HepG2 (cell line): ENCODE results near the gene PRSS21. TPM values are rescaled to one million over a fixed set of nuclear protein-coding genes. Genes with fewer than 3 reads are reported as not detected.

ENCODE experiments used
- ATAC-seq: fragments of 200-7000 bp; cut with Tn5 transposase; 3 replicates; pipeline ENCODE4 v1.9.1; 2020; ENCODE audit warnings: mild to moderate bottlenecking, moderate library complexity
- Bru-seq: library from RNA; stranded (reverse); fragments of 400-500 nt; gene quantifications from one replicate; lab custom pipeline; 2021; lab: Mats Ljungman, UMichigan
- BruChase-seq, 2 experiments: library from RNA; stranded (reverse); fragments of 400-500 nt; gene quantifications; one replicate each; lab custom pipeline; 2021; lab: Mats Ljungman, UMichigan
- BruUV-seq: library from RNA; stranded (reverse); fragments of 400-500 nt; replicated peaks from 2 replicates; lab custom pipeline; 2021; lab: Mats Ljungman, UMichigan
- CTCF ChIA-PET: fragments of 300-600 bp; formaldehyde crosslinking; extraction: SDS; loops from one replicate; lab custom pipeline; 2021; ENCODE audit warnings: low total read pairs, inconsistent platforms, low intra/inter-chr PET ratio; lab: Yijun Ruan, JAX
- POLR2A ChIA-PET: fragments of 350-600 bp; sonication (Branson Sonifier 250); formaldehyde crosslinking; loops from one replicate; lab custom pipeline; 2020; ENCODE audit warnings: antibody characterized with exemption, inconsistent platforms; lab: Yijun Ruan, JAX
- DNase-seq: peaks from one replicate; pipeline ENCODE4 v3.0.0-alpha.2; 2015; ENCODE audit warnings: low spot score
- FAIRE-seq: peaks from 3 replicates; lab custom pipeline; 2011; peaks lifted over from hg19 to GRCh38; lab: Jason Lieb, UNC
- H2AFZ ChIP-seq: one replicate; pipeline ENCODE4 v1.6.1; 2011; ENCODE audit warnings: low read length, inconsistent platforms
- H3K27ac ChIP-seq: fragments of 300-600 bp; 3 replicates; pipeline ENCODE4 v1.8.0; 2011; ENCODE audit warnings: mixed run types, mild to moderate bottlenecking, mixed read lengths, low read length, inconsistent platforms; ENCODE audit not compliant: insufficient read depth; ENCODE audit errors: extremely low read length
- H3K27me3 ChIP-seq, 2 experiments: fragments of 200-600 bp in 1 of 2; 2 replicates in 1 of 2; 3 replicates in 1 of 2; pipeline versions ENCODE4 v1.6.0 to v1.8.0; 2011; ENCODE audit warnings: low read length in 2 of 2, mild to moderate bottlenecking in 2 of 2, moderate library complexity in 2 of 2, inconsistent platforms in 1 of 2; ENCODE audit not compliant: insufficient read depth in 2 of 2, control insufficient read depth in 1 of 2
- H3K36me3 ChIP-seq, 2 experiments: fragments of 200-600 bp in 1 of 2; replicated peaks in 1 of 2; 2 replicates in 1 of 2; 3 replicates in 1 of 2; pipeline versions ENCODE4 v1.5.1 to v1.8.0; 2011; ENCODE audit warnings: low read length in 2 of 2, inconsistent platforms in 1 of 2; ENCODE audit not compliant: insufficient read depth in 2 of 2, control insufficient read depth in 1 of 2
- H3K4me1 ChIP-seq: 2 replicates; pipeline ENCODE4 v1.5.1; 2012; ENCODE audit warnings: low read length, inconsistent platforms; ENCODE audit not compliant: insufficient read depth
- H3K4me2 ChIP-seq: 2 replicates; pipeline ENCODE4 v1.6.0; 2011; ENCODE audit warnings: low read depth, low read length, inconsistent platforms
- H3K4me3 ChIP-seq, 3 experiments: fragments of 200-600 bp in 1 of 3; sonication (generic), shearing (Covaris generic) in 1 of 3; replicated peaks in 1 of 3; 2 replicates each; pipeline ENCODE4 v1.5.1; 2011 to 2016; ENCODE audit warnings: low read length in 3 of 3, inconsistent platforms in 2 of 3, low read depth in 2 of 3, mild to moderate bottlenecking in 2 of 3, control low read depth in 1 of 3, mixed read lengths in 1 of 3; ENCODE audit not compliant: insufficient read depth in 1 of 3
- H3K79me2 ChIP-seq: one replicate; pipeline ENCODE4 v1.6.1; 2011; ENCODE audit warnings: low read length, inconsistent platforms; ENCODE audit not compliant: insufficient read depth
- H3K9ac ChIP-seq: 2 replicates; pipeline ENCODE4 v1.6.0; 2011; ENCODE audit warnings: mild to moderate bottlenecking, low read depth, low read length, inconsistent platforms; ENCODE audit not compliant: insufficient read depth
- H3K9me3 ChIP-seq: 2 replicates; pipeline ENCODE4 v1.5.1; 2012; ENCODE audit warnings: mild to moderate bottlenecking, low read length
- H4K20me1 ChIP-seq: 2 replicates; pipeline ENCODE4 v1.6.0; 2011; ENCODE audit warnings: inconsistent platforms, mild to moderate bottlenecking, low read length, moderate library complexity; ENCODE audit not compliant: insufficient read depth
- AHR ChIP-seq: IDR thresholded peaks from 2 replicates; pipeline ENCODE4 v1.6.1; 2018; ENCODE audit warnings: missing genetic modification reagents, missing compliant biosample characterization
- WGBS: methylation state at CpG from one replicate; pipeline ENCODE4 v1.1.6; 2017; ENCODE audit warnings: low lambda C conversion rate; 5-methylcytosine and 5-hydroxymethylcytosine counted together
- in situ Hi-C: cut with HindIII; loops from 2 replicates; pipeline ENCODE4 v1.10.0; 2017; ENCODE audit warnings: low pct_unique_long_range_greater_than_20kb; ENCODE audit not compliant: extremely low pct_ligation_motif_present
- intact Hi-C: fragments of 100-400 bp; cut with micrococcal nuclease; formaldehyde crosslinking; loops from one replicate; pipeline ENCODE4 v1.10.0; 2022; ENCODE audit not compliant: unreplicated experiment
- long read RNA-seq, 2 experiments: library from RNA in 1 of 2; library from polyadenylated mRNA in 1 of 2; stranded (forward) in 1 of 2; unstranded in 1 of 2; transcript quantifications; one replicate each; pipeline ENCODE4 v2.0.0, GENCODE V29; 2019 to 2022
- polyA minus RNA-seq, 3 experiments: library from RNA; depleted of rRNA, polyadenylated mRNA; stranded (reverse); fragments of >200 nt; gene quantifications; 2 replicates each; pipeline ENCODE4 v1.2.3, GENCODE V29; 2011; ENCODE audit warnings: low replicate concordance in 1 of 3
- polyA plus RNA-seq, 8 experiments: library from polyadenylated mRNA; depleted of rRNA in 3 of 8; stranded (reverse) in 7 of 8; unstranded in 1 of 8; fragments of >200 nt; fragmentation: Illumina TruSeq in 4 of 8; extraction: Trizol in 4 of 8; gene quantifications; 2 replicates each; pipeline versions ENCODE4 v1.2.1 to v1.2.3, GENCODE V29; 2011 to 2016; ENCODE audit warnings: low read depth in 4 of 8, missing spikeins in 1 of 8, mixed read lengths in 1 of 8; ENCODE audit not compliant: insufficient read depth in 1 of 8
- total RNA-seq, 5 experiments: library from RNA; depleted of rRNA; stranded (reverse); fragments of >200 nt; fragmentation: Illumina TruSeq; extraction: Trizol; gene quantifications; 2 replicates each; pipeline ENCODE4 v1.2.3, GENCODE V29; 2016; ENCODE audit warnings: low read depth in 1 of 5
- TF ChIP-seq, protein P1 (sequence below): sonication (generic); formaldehyde crosslinking; IDR thresholded peaks from 2 replicates; pipeline ENCODE4 v1.4.0; 2020; ENCODE audit warnings: missing genetic modification reagents
- TF ChIP-seq, protein P2 (sequence below): sonication (generic); formaldehyde crosslinking; IDR thresholded peaks from 2 replicates; pipeline ENCODE4 v1.5.0; 2020; ENCODE audit warnings: mild to moderate bottlenecking, missing genetic modification reagents, moderate library complexity

The PRSS21 gene, protein sequence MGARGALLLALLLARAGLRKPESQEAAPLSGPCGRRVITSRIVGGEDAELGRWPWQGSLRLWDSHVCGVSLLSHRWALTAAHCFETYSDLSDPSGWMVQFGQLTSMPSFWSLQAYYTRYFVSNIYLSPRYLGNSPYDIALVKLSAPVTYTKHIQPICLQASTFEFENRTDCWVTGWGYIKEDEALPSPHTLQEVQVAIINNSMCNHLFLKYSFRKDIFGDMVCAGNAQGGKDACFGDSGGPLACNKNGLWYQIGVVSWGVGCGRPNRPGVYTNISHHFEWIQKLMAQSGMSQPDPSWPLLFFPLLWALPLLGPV
- not detected in 2 replicates for total RNA-seq (2016; rRNA removed; fragmentation: Illumina TruSeq; extraction: Trizol)
- not detected in 2 replicates for total RNA-seq (2016; cell fraction: cytosol; rRNA removed; fragmentation: Illumina TruSeq; extraction: Trizol; ENCODE audit: low read depth)
- not detected in 2 replicates for total RNA-seq (2016; cell fraction: insoluble cytoplasmic fraction; rRNA removed; fragmentation: Illumina TruSeq; extraction: Trizol)
- not detected in 2 replicates for total RNA-seq (2016; cell fraction: membrane; rRNA removed; fragmentation: Illumina TruSeq; extraction: Trizol)
- not detected in 2 replicates for total RNA-seq (2016; cell fraction: nucleus; rRNA removed; fragmentation: Illumina TruSeq; extraction: Trizol)
- polyA plus RNA-seq (2011; rRNA removed): not detected in 2 replicates
- polyA plus RNA-seq (2011; cell fraction: cytosol; rRNA removed): not detected in 2 replicates
- polyA plus RNA-seq (2011; cell fraction: nucleus; rRNA removed): not detected in 2 replicates
- polyA plus RNA-seq (2012): not detected in 2 replicates
- polyA plus RNA-seq (2016; cell fraction: cytosol; fragmentation: Illumina TruSeq; extraction: Trizol; ENCODE audit: low read depth): not detected in 2 replicates
- not detected in 2 replicates for polyA plus RNA-seq (2016; cell fraction: insoluble cytoplasmic fraction; fragmentation: Illumina TruSeq; extraction: Trizol; ENCODE audit: low read depth)
- not detected in 2 replicates for polyA plus RNA-seq (2016; cell fraction: membrane; fragmentation: Illumina TruSeq; extraction: Trizol; ENCODE audit: low read depth)
- polyA plus RNA-seq (2016; cell fraction: nucleus; fragmentation: Illumina TruSeq; extraction: Trizol; ENCODE audit: insufficient read depth, low read depth): not detected in 2 replicates
- 0.32 and 219 TPM in 2 replicates for polyA minus RNA-seq (2011; rRNA and poly(A)+ RNA removed; ENCODE audit: low replicate concordance)
- 1.1 TPM in 1 of 2 replicates, not detected in the other for polyA minus RNA-seq (2011; cell fraction: cytosol; rRNA and poly(A)+ RNA removed)
- polyA minus RNA-seq (2011; cell fraction: nucleus; rRNA and poly(A)+ RNA removed): 0.50 and 0.64 TPM in 2 replicates
- Bru-seq, nascent RNA: not detected
- BruChase-seq, experiment 1, labeled RNA remaining after a 6-hour chase: not detected
- BruChase-seq, experiment 2, labeled RNA remaining after a 2-hour chase: percentile 12 among the genes with signal in this experiment
- long read RNA-seq, experiment 1: 0 reads
- long read RNA-seq, experiment 2: 0 reads

DNA sequence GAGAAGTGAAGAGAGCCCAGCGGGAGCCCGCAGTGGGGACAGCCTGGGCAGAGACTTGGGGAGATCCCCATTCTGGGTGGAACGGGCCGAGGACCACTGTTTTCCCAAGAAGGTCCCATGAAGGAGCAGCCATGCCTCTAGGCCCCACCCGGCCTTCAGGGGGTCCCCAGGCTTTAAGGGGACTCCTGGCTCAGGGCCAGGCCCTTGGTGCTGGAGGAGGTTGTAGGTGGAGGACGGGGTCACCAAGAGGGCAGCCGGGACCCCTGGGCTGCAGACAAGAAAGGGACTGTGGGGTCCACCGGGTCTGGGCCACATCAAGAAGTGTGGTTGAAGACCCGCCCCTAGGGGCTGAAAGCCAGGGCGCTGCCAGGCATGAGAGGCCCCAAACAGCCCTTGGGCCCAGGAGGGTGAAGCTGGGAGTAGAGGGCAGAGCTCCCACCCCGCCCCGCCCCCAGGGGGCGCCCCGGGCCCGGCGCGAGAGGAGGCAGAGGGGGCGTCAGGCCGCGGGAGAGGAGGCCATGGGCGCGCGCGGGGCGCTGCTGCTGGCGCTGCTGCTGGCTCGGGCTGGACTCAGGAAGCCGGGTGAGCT, at the start of gene PRSS21:
PRSS21 (plus strand) TSS at position 487 of the 589 bp plus-strand sequence; CDS start at position 519, 32 bp downstream.
- H3K9ac ChIP-seq: no peak within 1 kb of the TSS
- no peaks in the 10 kb centered on the region for H3K79me2 ChIP-seq
- WGBS: 83% methylated on average over 15 of the region's 28 CpGs

More for the DNA sequence above, at the start of gene PRSS21:
- ChIA-PET POLR2A (no interaction called here), CTCF (interaction anchor here (0.6 kb wide), 2 partner anchors 8 to 20 kb away, joined by 3 read pairs; no protein-coding TSS in a partner anchor)
- no peak within 1 kb of the TSS for H3K4me2 ChIP-seq
- no TSS peak for BruUV-seq
- H3K27ac ChIP-seq: no peak within 1 kb of the TSS
- in situ Hi-C loops (no loop called here), intact Hi-C loops (no loop called here)
- peaks cover 26% of the 10 kb centered on the region for H3K4me1 ChIP-seq
- H3K4me3 ChIP-seq: no peak within 1 kb of the TSS
- H3K9me3 ChIP-seq: no peaks in the 10 kb centered on the region
- peaks cover 6 to 53% of the 10 kb centered on the region in 2 experiments for H3K27me3 ChIP-seq
- no peak within 1 kb of the TSS for H2AFZ ChIP-seq
- H4K20me1 ChIP-seq: no peaks in the 10 kb centered on the region
- DNase-seq: no peak
- ATAC-seq: no peak; the same call in 2 of the 3 replicates
- no peak for TF ChIP-seq AHR (CRISPR knock-in tag)
- TF ChIP-seq, protein P1, sequence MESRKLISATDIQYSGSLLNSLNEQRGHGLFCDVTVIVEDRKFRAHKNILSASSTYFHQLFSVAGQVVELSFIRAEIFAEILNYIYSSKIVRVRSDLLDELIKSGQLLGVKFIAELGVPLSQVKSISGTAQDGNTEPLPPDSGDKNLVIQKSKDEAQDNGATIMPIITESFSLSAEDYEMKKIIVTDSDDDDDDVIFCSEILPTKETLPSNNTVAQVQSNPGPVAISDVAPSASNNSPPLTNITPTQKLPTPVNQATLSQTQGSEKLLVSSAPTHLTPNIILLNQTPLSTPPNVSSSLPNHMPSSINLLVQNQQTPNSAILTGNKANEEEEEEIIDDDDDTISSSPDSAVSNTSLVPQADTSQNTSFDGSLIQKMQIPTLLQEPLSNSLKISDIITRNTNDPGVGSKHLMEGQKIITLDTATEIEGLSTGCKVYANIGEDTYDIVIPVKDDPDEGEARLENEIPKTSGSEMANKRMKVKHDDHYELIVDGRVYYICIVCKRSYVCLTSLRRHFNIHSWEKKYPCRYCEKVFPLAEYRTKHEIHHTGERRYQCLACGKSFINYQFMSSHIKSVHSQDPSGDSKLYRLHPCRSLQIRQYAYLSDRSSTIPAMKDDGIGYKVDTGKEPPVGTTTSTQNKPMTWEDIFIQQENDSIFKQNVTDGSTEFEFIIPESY (CRISPR knock-in tag): peak; percentile 31; the same call in 1 of the 2 replicates
- TF ChIP-seq, protein P2, sequence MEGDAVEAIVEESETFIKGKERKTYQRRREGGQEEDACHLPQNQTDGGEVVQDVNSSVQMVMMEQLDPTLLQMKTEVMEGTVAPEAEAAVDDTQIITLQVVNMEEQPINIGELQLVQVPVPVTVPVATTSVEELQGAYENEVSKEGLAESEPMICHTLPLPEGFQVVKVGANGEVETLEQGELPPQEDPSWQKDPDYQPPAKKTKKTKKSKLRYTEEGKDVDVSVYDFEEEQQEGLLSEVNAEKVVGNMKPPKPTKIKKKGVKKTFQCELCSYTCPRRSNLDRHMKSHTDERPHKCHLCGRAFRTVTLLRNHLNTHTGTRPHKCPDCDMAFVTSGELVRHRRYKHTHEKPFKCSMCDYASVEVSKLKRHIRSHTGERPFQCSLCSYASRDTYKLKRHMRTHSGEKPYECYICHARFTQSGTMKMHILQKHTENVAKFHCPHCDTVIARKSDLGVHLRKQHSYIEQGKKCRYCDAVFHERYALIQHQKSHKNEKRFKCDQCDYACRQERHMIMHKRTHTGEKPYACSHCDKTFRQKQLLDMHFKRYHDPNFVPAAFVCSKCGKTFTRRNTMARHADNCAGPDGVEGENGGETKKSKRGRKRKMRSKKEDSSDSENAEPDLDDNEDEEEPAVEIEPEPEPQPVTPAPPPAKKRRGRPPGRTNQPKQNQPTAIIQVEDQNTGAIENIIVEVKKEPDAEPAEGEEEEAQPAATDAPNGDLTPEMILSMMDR (CRISPR knock-in tag): 0 out of 2 replicates have a peak, but pooled peaks have one; percentile 18
- TF ChIP-seq, all 625 proteins: peak for 2
- FAIRE-seq: no peak
- no peaks in the 10 kb centered on the region for H3K36me3 ChIP-seq
